ENCODE results near the gene EFCAB13. TPM values are rescaled to one million over a fixed set of nuclear protein-coding genes. Genes with fewer than 3 reads are reported as not detected.

EFCAB13 gene
- total and polyA plus RNA-seq, 12 donors, result 0.32 to 3.8 (median 2.1) TPM

- Histone ChIP-seq H3K4me1 (peaks cover 0 to 22% (median 8%) of the 10 kb centered on the region in 9 donors), H3K27me3 (no peaks in the 10 kb centered on the region), H3K9me3 (no peaks in the 10 kb centered on the region), H3K4me3 (no peak overlapping the region), H3K36me3 (peaks cover 0 to 68% (median 0%) of the 10 kb centered on the region in 9 donors), H3K27ac (no peak overlapping the region)
- whole genome bisulfite sequencing, 2 donors, result 94 to 100% methylated on average over 1 of the region's 1 CpG
- intact Hi-C loops (cut with DNase I), result loop anchor here in 1 of 10 donors (5.0 kb wide), 1 partner anchor 47 kb away; no protein-coding TSS in a partner anchor
- DNase-seq (no peak), ATAC-seq (no peak)
- TF ChIP-seq CTCF (IDR thresholded peaks at IDR 0.05), result no peak
Observed at GRCh38 chr17:47289302-47289701, 34.5 kb upstream of the EFCAB13 start.

- ATAC-seq (no peak), DNase-seq (no peak)
- Histone ChIP-seq H3K9me3 (no peaks in the 10 kb centered on the region), H3K27ac (no peak overlapping the region), H3K4me3 (no peak overlapping the region), H3K4me1 (peaks cover 5 to 34% (median 21%) of the 10 kb centered on the region in 9 donors), H3K36me3 (peaks cover 0 to 57% (median 0%) of the 10 kb centered on the region in 9 donors), H3K27me3 (no peaks in the 10 kb centered on the region)
- intact Hi-C loops (cut with DNase I), result no loop called here
- 90 to 91% methylated on average over 5 of the region's 5 CpGs for WGBS, 2 donors
- TF ChIP-seq CTCF (IDR thresholded peaks at IDR 0.05), result no peak
Observed at GRCh38 chr17:47290870-47291241, 32.9 kb upstream of the EFCAB13 start.

GRCh38 chr17:47291242-47291873 is 32.4 kb upstream of the EFCAB13 start:
- H3K4me3 ChIP-seq, result no peak overlapping the region
- ATAC-seq (no peak), DNase-seq (no peak)
- TF ChIP-seq CTCF (IDR thresholded peaks at IDR 0.05), result no peak
- H3K27ac ChIP-seq, result no peak overlapping the region
- H3K36me3 ChIP-seq, result peaks cover 0 to 54% (median 0%) of the 10 kb centered on the region in 9 donors
- peaks cover 5 to 34% (median 21%) of the 10 kb centered on the region in 9 donors for H3K4me1 ChIP-seq
- intact Hi-C loops (cut with DNase I), result no loop called here
- WGBS, 2 donors, result 78 to 82% methylated on average over 8 of the region's 8 CpGs
- H3K9me3 ChIP-seq, result no peaks in the 10 kb centered on the region
- H3K27me3 ChIP-seq, result no peaks in the 10 kb centered on the region

- H3K27ac ChIP-seq, result no peak overlapping the region
- WGBS, 2 donors, result 89 to 92% methylated on average over 14 of the region's 14 CpGs
Observed at GRCh38 chr17:47292206-47292605, 31.5 kb upstream of the EFCAB13 start.

More at GRCh38 chr17:47292206-47292605, 31.5 kb upstream of the EFCAB13 start:
- ATAC-seq (no peak), DNase-seq (no peak)
- no peak for TF ChIP-seq CTCF (IDR thresholded peaks at IDR 0.05)
- no peaks in the 10 kb centered on the region for H3K27me3 ChIP-seq
- intact Hi-C loops (cut with DNase I), result no loop called here
- no peak overlapping the region for H3K4me3 ChIP-seq
- H3K9me3 ChIP-seq, result no peaks in the 10 kb centered on the region
- H3K36me3 ChIP-seq, result peaks cover 0 to 46% (median 0%) of the 10 kb centered on the region in 9 donors
- peaks cover 5 to 28% (median 19%) of the 10 kb centered on the region in 9 donors for H3K4me1 ChIP-seq
